Hepatocyte (in vitro differentiated cells): ENCODE measurements around the gene GADD45GIP1. TPM values are rescaled to one million over a fixed set of nuclear protein-coding genes. Genes with fewer than 3 reads are reported as not detected.

Experiments used
- DNase-seq: peaks from one replicate; pipeline ENCODE4 v3.0.0-alpha.2; 2016; ENCODE audit warnings: low spot score
- H2AFZ ChIP-seq: fragments of 200-600 bp; sonication (generic); 2 replicates; pipeline ENCODE4 v1.6.0; 2016; ENCODE audit warnings: antibody characterized with exemption, mild to moderate bottlenecking
- H3K27ac ChIP-seq: fragments of 200-600 bp; sonication (generic); 2 replicates; pipeline ENCODE4 v1.5.1; 2016; ENCODE audit warnings: mild to moderate bottlenecking
- H3K27me3 ChIP-seq: fragments of 200-600 bp; sonication (generic); 2 replicates; pipeline ENCODE4 v1.6.1; 2016
- H3K36me3 ChIP-seq: fragments of 200-600 bp; sonication (generic); replicated peaks from 2 replicates; pipeline ENCODE4 v1.5.1; 2016; ENCODE audit warnings: low read depth; ENCODE audit not compliant: insufficient read depth
- H3K4me1 ChIP-seq: fragments of 200-600 bp; sonication (generic); 2 replicates; pipeline ENCODE4 v1.5.1; 2016; ENCODE audit warnings: mild to moderate bottlenecking, moderate library complexity; ENCODE audit not compliant: insufficient read depth
- H3K4me2 ChIP-seq: fragments of 200-600 bp; sonication (generic); 2 replicates; pipeline ENCODE4 v1.6.0; 2016
- H3K4me3 ChIP-seq: fragments of 200-600 bp; sonication (generic); 2 replicates; pipeline ENCODE4 v1.5.1; 2016; ENCODE audit warnings: mild to moderate bottlenecking
- H3K79me2 ChIP-seq: fragments of 200-600 bp; sonication (generic); 2 replicates; pipeline ENCODE4 v1.6.0; 2017; ENCODE audit warnings: mild to moderate bottlenecking
- H3K9me2 ChIP-seq: fragments of 200-600 bp; sonication (generic); replicated peaks from 2 replicates; pipeline ENCODE4 v1.6.0; 2017; ENCODE audit warnings: mild to moderate bottlenecking; ENCODE audit not compliant: insufficient read depth
- H3K9me3 ChIP-seq: fragments of 200-600 bp; sonication (generic); 2 replicates; pipeline ENCODE4 v1.5.1; 2016; ENCODE audit warnings: low read depth, mild to moderate bottlenecking
- H4K20me1 ChIP-seq: fragments of 200-600 bp; sonication (generic); 2 replicates; pipeline ENCODE4 v1.6.0; 2016; ENCODE audit warnings: mild to moderate bottlenecking; ENCODE audit not compliant: insufficient read depth, poor library complexity, severe bottlenecking
- CTCF ChIP-seq: fragments of 200-600 bp; sonication (generic); IDR thresholded peaks from 2 replicates; pipeline ENCODE4 v1.5.1; 2016; ENCODE audit warnings: antibody characterized with exemption, mild to moderate bottlenecking; ENCODE audit not compliant: poor library complexity
- EZH2 ChIP-seq: fragments of 200-600 bp; sonication (generic); IDR thresholded peaks from 2 replicates; pipeline ENCODE4 v1.6.1; 2016; ENCODE audit warnings: antibody characterized with exemption, mild to moderate bottlenecking, borderline replicate concordance
- EZH2phosphoT487 ChIP-seq: fragments of 200-600 bp; sonication (generic); IDR thresholded peaks from one replicate; pipeline ENCODE4 v1.6.1; 2018; ENCODE audit warnings: antibody characterized with exemption, mild to moderate bottlenecking, low read depth, moderate library complexity; ENCODE audit not compliant: unreplicated experiment, severe bottlenecking
- WGBS: methylation state at CpG from one replicate; pipeline ENCODE4 v1.1.6; 2016; ENCODE audit warnings: low lambda C conversion rate; ENCODE audit errors: missing lambda C conversion rate; 5-methylcytosine and 5-hydroxymethylcytosine counted together
- polyA plus RNA-seq: library from polyadenylated mRNA; unstranded; fragments of >200 nt; fragmentation: Nextera tagmentation; extraction: Ambion mirVana; gene quantifications from 2 replicates; pipeline ENCODE4 v1.2.1, GENCODE V29; 2016
- total RNA-seq: library from RNA; depleted of rRNA; stranded (reverse); fragments of >200 nt; gene quantifications from 2 replicates; pipeline ENCODE4 v1.2.3, GENCODE V29; 2014

GADD45GIP1 gene
- total RNA-seq (21.0 and 27.2 TPM in 2 replicates), polyA plus RNA-seq (106 and 109 TPM in 2 replicates)

DNA sequence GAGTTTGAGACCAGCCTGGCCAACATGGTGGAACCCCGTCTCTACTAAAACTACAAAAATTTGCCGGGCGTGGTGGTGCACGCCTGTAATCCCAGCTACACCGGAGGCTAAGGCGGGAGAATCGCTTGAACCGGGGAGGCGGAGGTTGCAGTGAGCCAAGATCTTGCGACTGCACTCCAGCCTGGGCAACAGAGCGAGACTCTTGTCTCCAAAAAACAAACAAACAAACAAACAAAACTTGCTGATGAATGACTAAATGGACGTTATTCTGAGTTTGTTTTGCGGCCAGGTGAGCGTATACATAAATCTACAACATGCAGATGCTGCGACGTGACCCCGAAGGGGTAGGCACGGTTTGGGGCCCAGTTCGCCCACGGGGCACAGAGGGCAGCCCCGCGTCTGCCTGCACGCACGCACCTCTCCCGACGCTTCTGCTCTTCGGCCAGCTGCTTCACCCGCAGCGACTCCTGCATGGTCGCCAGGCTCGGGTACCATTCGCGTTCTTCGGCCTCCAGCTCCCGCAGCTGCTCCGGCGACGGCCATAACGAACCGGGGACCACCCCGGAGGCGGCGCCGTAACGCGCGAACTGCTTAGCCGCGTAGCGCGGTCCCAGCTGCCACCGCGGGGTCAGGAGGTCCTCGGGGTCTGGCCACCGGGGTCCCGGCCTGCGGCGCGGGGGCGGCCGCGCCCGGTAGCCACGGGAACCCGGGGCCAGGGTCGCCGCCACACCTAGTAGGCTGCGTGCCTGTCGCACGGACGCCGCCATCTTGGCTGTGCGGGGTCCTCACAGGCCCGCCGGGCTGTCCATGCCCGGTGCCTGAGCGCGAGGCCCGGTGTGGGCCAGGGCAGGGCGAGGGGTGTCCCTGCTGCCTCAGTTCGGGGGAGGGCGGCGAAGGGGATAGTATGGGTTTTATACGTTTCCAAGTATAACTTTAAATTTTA is at the start of gene GADD45GIP1:
Gene GADD45GIP1, minus strand, starts transcription at position 778 of the 943 bp plus-strand sequence. Its CDS starts 11 bp downstream, at position 767.
- DNase-seq, result peak; percentile 86

GRCh38 chr19:13005861-13006370 is 48.9 kb upstream of the GADD45GIP1 start:
- Histone ChIP-seq H4K20me1 (peaks cover 43% of the 10 kb centered on the region), H3K9me2 (no peaks in the 10 kb centered on the region), H3K9me3 (no peaks in the 10 kb centered on the region), H3K79me2 (peaks cover 9% of the 10 kb centered on the region), H3K4me2 (no peak overlapping the region), H3K4me1 (peaks cover 4% of the 10 kb centered on the region), H2AFZ (no peak overlapping the region), H3K36me3 (no peaks in the 10 kb centered on the region), H3K27ac (no peak overlapping the region), H3K27me3 (peaks cover 68% of the 10 kb centered on the region), H3K4me3 (no peak overlapping the region)
- 62% methylated on average over 12 of the region's 12 CpGs for WGBS
- DNase-seq, result no peak
- TF ChIP-seq CTCF, result no peak
- TF ChIP-seq EZH2, result no peak
- TF ChIP-seq EZH2phosphoT487, result no peak

More for the DNA sequence above, at the start of gene GADD45GIP1:
- peak within 1 kb of the TSS; percentile 92 for H3K4me2 ChIP-seq
- H3K79me2 ChIP-seq, result peaks cover 35% of the 10 kb centered on the region
- peak within 1 kb of the TSS; percentile 90 for H3K27ac ChIP-seq
- peak within 1 kb of the TSS; percentile 89 for H3K4me3 ChIP-seq
- WGBS, result 5% methylated on average over 71 of the region's 84 CpGs
- no peaks in the 10 kb centered on the region for H3K27me3 ChIP-seq
- no peaks in the 10 kb centered on the region for H3K36me3 ChIP-seq
- no peaks in the 10 kb centered on the region for H3K9me2 ChIP-seq
- H3K9me3 ChIP-seq, result no peaks in the 10 kb centered on the region
- TF ChIP-seq EZH2, result no peak
- TF ChIP-seq EZH2phosphoT487, result no peak
- no peak for TF ChIP-seq CTCF
- peaks cover 28% of the 10 kb centered on the region for H3K4me1 ChIP-seq
- H2AFZ ChIP-seq, result peak within 1 kb of the TSS; percentile 88
- peaks cover 2% of the 10 kb centered on the region for H4K20me1 ChIP-seq

DNA sequence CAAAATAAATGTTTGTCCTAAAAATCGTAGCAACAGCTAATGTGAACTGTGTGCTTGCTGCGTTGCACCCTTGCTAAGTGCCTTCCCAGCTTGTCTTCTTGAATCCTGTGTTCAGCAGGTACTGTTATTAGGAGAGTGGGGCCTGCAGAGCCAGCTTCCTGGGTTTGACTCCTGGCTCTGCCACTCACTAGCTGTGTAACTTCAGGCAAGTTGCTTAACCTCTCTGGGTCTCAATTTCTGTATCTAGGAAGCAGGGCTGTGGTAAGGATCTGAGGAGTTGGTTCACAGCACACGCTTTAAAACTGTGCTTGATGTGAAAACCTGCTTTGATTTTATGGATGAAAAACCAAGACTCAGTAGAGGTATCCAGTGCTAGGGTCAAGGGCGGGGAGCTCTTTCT is 48.2 kb upstream of the GADD45GIP1 start:
- H3K27ac ChIP-seq, result no peak overlapping the region
- no peaks in the 10 kb centered on the region for H3K36me3 ChIP-seq
- no peak for TF ChIP-seq EZH2
- no peak for TF ChIP-seq CTCF
- H3K79me2 ChIP-seq, result peaks cover 6% of the 10 kb centered on the region
- H3K4me3 ChIP-seq, result no peak overlapping the region
- no peak overlapping the region for H2AFZ ChIP-seq
- peaks cover 61% of the 10 kb centered on the region for H3K27me3 ChIP-seq
- peaks cover 36% of the 10 kb centered on the region for H4K20me1 ChIP-seq
- 80% methylated on average over 4 of the region's 4 CpGs for WGBS
- no peak overlapping the region for H3K4me2 ChIP-seq
- no peaks in the 10 kb centered on the region for H3K9me3 ChIP-seq
- no peaks in the 10 kb centered on the region for H3K9me2 ChIP-seq
- no peak for DNase-seq
- peaks cover 4% of the 10 kb centered on the region for H3K4me1 ChIP-seq
